ENCODE measurements around the gene DIAPH3.

Gene DIAPH3

DNA sequence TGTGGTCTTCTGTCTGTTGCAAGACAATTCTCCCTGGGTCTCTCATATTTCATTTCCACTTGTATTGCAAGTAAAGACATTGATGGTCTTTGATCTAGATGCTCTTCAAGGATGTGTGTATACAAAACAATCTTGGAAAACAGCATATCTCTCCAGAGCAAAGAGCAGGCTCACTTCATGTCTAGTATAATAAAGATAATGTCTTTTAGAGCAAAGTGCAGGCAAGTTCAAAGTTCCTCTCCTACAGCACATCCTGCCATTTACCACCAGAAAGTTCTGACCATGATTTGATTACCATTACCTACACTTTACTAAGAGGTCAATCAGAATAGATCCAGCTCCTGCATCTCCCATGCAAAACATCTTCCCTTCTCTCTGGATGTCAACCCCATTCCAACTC lies 162.8 kb downstream of the DIAPH3 start:
- TF ChIP-seq, protein P1, sequence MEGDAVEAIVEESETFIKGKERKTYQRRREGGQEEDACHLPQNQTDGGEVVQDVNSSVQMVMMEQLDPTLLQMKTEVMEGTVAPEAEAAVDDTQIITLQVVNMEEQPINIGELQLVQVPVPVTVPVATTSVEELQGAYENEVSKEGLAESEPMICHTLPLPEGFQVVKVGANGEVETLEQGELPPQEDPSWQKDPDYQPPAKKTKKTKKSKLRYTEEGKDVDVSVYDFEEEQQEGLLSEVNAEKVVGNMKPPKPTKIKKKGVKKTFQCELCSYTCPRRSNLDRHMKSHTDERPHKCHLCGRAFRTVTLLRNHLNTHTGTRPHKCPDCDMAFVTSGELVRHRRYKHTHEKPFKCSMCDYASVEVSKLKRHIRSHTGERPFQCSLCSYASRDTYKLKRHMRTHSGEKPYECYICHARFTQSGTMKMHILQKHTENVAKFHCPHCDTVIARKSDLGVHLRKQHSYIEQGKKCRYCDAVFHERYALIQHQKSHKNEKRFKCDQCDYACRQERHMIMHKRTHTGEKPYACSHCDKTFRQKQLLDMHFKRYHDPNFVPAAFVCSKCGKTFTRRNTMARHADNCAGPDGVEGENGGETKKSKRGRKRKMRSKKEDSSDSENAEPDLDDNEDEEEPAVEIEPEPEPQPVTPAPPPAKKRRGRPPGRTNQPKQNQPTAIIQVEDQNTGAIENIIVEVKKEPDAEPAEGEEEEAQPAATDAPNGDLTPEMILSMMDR (conservative IDR thresholded peaks at IDR 0.05; ENCODE audit: control insufficient read depth, insufficient read depth, low read depth, low read length) = no peak
- H3K4me3 ChIP-seq (ENCODE audit: control insufficient read depth, low read depth, low read length) = no peak overlapping the region
- DNase-seq (ENCODE audit: low read depth) = no peak

DNA sequence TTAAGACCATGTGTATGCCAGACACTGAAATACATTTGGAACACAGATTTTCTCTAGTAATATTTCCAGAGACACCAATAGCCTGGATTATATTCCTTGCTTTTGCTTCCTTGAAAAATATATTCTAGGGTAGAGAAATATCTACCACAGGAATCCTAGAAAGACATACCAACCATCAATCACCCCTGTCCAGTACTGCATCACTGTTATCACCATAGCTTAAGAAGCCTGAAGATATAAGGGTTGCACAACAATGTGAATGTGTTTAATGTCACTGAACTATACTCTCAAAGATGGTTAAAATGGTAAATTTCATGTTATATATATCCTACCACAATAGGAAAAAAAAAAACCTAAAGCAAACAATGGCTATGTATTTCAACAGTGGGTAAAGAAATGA lies 163.6 kb downstream of the DIAPH3 start:
- no peak for DNase-seq (ENCODE audit: low read depth)
- H3K4me3 ChIP-seq (ENCODE audit: control insufficient read depth, low read depth, low read length) = no peak overlapping the region
- TF ChIP-seq, protein P1 (conservative IDR thresholded peaks at IDR 0.05; ENCODE audit: control insufficient read depth, insufficient read depth, low read depth, low read length) = no peak

DNA sequence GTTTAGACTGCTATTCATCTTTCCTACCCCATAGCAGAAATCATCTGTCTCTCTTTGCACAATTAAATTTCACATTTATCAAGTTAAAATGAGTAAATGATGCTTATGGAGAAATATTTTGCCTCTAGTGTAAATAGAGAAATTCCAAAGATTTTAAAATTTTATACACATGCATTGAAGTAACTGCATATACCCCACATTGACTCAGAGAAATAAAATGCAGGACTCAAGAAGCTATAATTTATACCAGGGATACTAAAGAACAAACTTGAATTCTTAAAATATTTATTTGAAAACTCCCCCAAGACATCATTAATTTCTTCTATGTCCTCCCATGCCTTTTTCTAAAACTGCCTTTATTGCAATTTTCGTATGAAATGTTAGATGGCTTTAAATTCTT lies 165.8 kb downstream of the DIAPH3 start:
- DNase-seq (ENCODE audit: low read depth) = no peak
- TF ChIP-seq, protein P1 (conservative IDR thresholded peaks at IDR 0.05; ENCODE audit: control insufficient read depth, insufficient read depth, low read depth, low read length) = no peak
- no peak overlapping the region for H3K4me3 ChIP-seq (ENCODE audit: control insufficient read depth, low read depth, low read length)

DNA sequence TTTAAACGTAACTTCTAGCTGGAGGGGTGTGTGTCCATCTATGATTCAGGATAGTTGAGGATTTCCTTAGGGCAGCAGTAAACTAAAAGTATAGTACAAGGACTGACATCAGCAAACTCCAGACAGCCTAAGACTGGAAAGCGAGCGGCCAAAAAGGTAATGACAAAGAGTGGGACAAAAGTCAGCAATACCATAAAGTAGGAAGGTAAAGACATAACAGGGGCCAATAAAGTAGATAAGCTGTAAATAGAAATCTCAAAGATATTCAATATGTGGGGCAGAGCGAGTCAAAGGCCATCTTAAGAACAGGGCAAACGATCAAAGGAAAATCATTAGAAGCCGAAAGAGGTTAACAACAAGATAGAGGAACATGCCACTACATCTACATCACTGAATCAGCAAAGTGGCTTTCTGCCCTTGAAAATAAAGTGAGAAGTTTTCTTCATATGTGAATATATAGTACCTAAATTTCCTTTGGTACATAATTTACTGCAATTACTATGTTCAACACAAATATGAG lies 167.2 kb downstream of the DIAPH3 start:
- no peak for DNase-seq (ENCODE audit: low read depth)
- H3K4me3 ChIP-seq (ENCODE audit: control insufficient read depth, low read depth, low read length) = no peak overlapping the region
- TF ChIP-seq, protein P1 (conservative IDR thresholded peaks at IDR 0.05; ENCODE audit: control insufficient read depth, insufficient read depth, low read depth, low read length) = no peak

DNA sequence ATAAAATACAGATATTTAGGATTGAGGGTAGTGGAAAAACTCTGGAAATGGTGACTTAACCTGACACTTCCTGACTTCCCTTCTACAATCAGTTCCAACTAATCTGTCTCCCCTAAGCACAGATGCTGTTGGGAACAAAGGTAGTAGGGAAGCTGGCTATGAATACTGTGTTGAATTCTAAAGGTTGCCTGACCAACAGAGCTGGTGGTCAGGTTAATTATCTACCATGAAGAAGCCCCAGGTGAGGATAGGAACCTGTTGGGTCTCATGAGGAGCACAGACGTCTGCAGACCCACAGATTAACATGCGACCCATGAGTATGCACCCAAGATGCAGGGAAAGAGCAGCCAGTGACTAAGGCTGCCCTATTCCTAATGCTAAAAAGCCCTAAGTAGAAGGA lies 172.3 kb downstream of the DIAPH3 start:
- H3K4me3 ChIP-seq (ENCODE audit: control insufficient read depth, low read depth, low read length) = no peak overlapping the region
- TF ChIP-seq, protein P1 (conservative IDR thresholded peaks at IDR 0.05; ENCODE audit: control insufficient read depth, insufficient read depth, low read depth, low read length) = no peak
- no peak for DNase-seq (ENCODE audit: low read depth)

DNA sequence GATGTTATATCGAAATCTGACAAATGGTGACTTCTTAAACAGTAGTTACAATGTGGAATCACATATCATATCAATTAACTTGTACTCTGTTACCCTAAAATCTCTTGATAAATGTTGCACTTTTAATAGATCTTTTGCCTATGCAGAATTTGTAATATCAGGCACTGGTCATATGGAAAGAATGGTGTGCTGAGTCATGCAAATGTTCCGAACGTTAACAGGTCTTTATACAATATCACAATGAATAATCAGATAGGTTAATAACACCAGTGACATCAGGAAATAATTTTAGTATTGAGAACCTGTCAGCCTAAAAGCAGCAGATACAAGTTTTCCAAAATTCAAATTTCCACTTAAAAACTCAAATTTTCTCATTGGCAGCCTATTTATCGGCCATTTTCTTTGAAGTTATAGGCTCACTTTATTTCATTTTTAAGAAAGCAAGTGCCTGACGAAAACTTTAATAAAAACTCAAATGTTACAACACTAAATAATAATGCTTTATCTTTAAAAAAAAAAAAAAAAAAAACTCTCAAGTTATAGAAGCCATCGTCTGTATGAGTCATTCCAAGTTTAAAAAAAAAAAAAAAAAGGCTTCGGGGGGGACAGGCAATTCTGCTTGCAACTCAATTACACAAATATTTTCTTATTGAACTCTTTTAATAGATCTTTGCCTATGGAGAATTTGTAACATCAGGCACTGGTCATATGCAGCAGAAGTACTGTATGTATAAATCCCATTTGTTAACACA lies 180.9 kb downstream of the DIAPH3 start:
- TF ChIP-seq, protein P1 (conservative IDR thresholded peaks at IDR 0.05; ENCODE audit: control insufficient read depth, insufficient read depth, low read depth, low read length) = no peak
- H3K4me3 ChIP-seq (ENCODE audit: control insufficient read depth, low read depth, low read length) = no peak overlapping the region
- peak; percentile 45 for DNase-seq (ENCODE audit: low read depth)
